ENCODE measurements around the gene ARID1B. TPM values are rescaled to one million over a fixed set of nuclear protein-coding genes. Genes with fewer than 3 reads are reported as not detected.

The ARID1B gene
- total and polyA plus RNA-seq, 2 of the 4 experiments (the other 2 are of a cell fraction), result 14.5 to 20.1 TPM

DNA sequence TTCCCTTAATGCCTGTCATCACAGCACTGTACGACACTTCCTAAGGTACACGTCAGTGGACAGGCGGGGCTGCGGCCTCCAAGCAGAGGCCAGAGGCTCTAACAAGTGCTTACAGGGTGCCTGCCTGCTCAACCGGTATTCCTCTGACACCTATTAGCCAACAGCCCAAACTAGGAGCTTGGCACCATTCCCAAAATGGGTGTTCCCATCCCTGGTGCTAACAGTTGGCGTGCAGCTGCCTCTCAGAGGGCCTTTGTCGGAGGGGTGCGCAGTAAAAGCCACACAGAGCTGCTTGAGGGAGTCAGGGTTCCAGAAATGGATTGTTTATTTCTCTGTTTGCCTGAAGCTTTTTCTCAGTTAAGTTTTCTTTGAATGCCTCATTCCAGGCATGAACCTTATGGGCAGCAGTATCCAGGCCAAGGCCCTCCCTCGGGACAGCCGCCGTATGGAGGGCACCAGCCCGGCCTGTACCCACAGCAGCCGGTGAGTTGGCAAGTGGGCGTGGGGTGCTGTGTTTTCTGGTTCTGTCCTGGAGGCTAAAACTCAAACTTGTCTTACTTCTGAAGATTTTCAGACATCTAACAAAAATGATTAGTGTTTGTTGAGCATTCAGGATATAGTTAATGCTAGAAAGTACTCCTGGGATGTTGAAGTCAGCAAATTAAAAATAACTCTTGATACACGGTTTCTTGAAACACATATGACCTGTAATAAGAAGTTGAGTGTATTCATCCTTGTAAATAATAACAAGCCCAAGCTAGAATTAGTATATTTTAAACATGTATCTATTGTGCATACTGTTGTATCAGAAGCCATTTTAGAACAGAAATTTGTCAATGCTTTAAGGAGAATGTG is 421.5 kb downstream of the ARID1B start:
- Histone ChIP-seq H2BK5ac (ENCODE audit: low read depth, low read length, poor library complexity, severe bottlenecking) (no peak overlapping the region), H3K27me3 (ENCODE audit: control insufficient read depth, insufficient read depth, low read length) (no peaks in the 10 kb centered on the region), H3K27ac (ENCODE audit: insufficient read depth, low read length) (no peak overlapping the region), H2BK120ac (ENCODE audit: low read depth, low read length) (no peak overlapping the region), H3K36me3 (ENCODE audit: control insufficient read depth, insufficient read depth, low read length) (peaks cover 46% of the 10 kb centered on the region), H3K23ac (ENCODE audit: low read depth, low read length) (no peak overlapping the region), H3K4me2 (ENCODE audit: low read depth, low read length) (no peak overlapping the region), H2BK20ac (ENCODE audit: low read depth, low read length) (no peak overlapping the region), H4K8ac (ENCODE audit: low read depth in 2 of 2, low read length in 2 of 2) (no peak overlapping the region), H3K9me1 (ENCODE audit: insufficient read depth, low read length) (peaks cover 13% of the 10 kb centered on the region), H3K4me3 (ENCODE audit: insufficient read depth, low read depth, low read length) (no peak overlapping the region), H2AK9ac (replicated peaks; ENCODE audit: low read depth, low read length, poor library complexity) (no peak overlapping the region), H3K9me3 (ENCODE audit: control insufficient read depth, insufficient read depth, low read length) (no peaks in the 10 kb centered on the region), H4K5ac (ENCODE audit: low read depth, low read length) (no peak overlapping the region), H3K4ac (ENCODE audit: low read depth, low read length) (no peak overlapping the region), H3K18ac (ENCODE audit: low read depth, low read length) (no peak overlapping the region), H2BK15ac (ENCODE audit: low read depth, low read length) (no peak overlapping the region), H4K20me1 (ENCODE audit: insufficient read depth, low read length) (no peaks in the 10 kb centered on the region), H3K79me1 (ENCODE audit: low read depth in 1 of 2, low read length in 2 of 2) (peaks cover 3 to 8% of the 10 kb centered on the region in 2 experiments), H3K4me1 (ENCODE audit: control insufficient read depth, insufficient read depth, low read length) (0 out of 2 replicates have a peak, but pooled peaks cover 1% of the 10 kb centered on the region), H3K14ac (replicated peaks; ENCODE audit: low read depth, low read length) (no peak overlapping the region), H3K9ac (ENCODE audit: low read depth, low read length) (no peak overlapping the region), H2AK5ac (ENCODE audit: low read depth, low read length) (no peak overlapping the region), H3K56ac (ENCODE audit: extremely low read depth, insufficient read depth, low read length) (no peak overlapping the region), H4K91ac (ENCODE audit: insufficient read depth, low read depth, low read length) (no peak overlapping the region), H2AFZ (replicated peaks; ENCODE audit: low read length, poor library complexity) (no peak overlapping the region)
- POLR2A ChIA-PET (ENCODE audit: unreplicated experiment), result no interaction called here
- dilution Hi-C loops (cut with HindIII; ENCODE audit: low sequenced_read_pairs, unreplicated experiment), result no loop called here
- intact Hi-C loops (cut with micrococcal nuclease), result no loop called here
- in situ Hi-C loops (cut with MboI; ENCODE audit: low sequenced_read_pairs), result loop anchor here (25.0 kb wide), 1 partner anchor 1861 kb away; no protein-coding TSS in a partner anchor
- DNase-seq (peak; percentile 13), ATAC-seq (ENCODE audit: low read depth) (peak; percentile 27)
- 65% methylated on average over 4 of the region's 15 CpGs; no CpG with 5 or more reads in 1 of the 2 experiments for WGBS, 2 experiments (ENCODE audit: extremely low coverage in 2 of 2, insufficient read length in 1 of 2)
- TF ChIP-seq, protein P1, sequence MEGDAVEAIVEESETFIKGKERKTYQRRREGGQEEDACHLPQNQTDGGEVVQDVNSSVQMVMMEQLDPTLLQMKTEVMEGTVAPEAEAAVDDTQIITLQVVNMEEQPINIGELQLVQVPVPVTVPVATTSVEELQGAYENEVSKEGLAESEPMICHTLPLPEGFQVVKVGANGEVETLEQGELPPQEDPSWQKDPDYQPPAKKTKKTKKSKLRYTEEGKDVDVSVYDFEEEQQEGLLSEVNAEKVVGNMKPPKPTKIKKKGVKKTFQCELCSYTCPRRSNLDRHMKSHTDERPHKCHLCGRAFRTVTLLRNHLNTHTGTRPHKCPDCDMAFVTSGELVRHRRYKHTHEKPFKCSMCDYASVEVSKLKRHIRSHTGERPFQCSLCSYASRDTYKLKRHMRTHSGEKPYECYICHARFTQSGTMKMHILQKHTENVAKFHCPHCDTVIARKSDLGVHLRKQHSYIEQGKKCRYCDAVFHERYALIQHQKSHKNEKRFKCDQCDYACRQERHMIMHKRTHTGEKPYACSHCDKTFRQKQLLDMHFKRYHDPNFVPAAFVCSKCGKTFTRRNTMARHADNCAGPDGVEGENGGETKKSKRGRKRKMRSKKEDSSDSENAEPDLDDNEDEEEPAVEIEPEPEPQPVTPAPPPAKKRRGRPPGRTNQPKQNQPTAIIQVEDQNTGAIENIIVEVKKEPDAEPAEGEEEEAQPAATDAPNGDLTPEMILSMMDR (conservative IDR thresholded peaks at IDR 0.05; ENCODE audit: low read depth, low read length), result no peak
- TF ChIP-seq FOS (IDR thresholded peaks at IDR 0.05; ENCODE audit: low read depth, low read length) (no peak), MXI1 (IDR thresholded peaks at IDR 0.05; ENCODE audit: borderline replicate concordance, low read depth, low read length) (no peak), BHLHE40 (IDR thresholded peaks at IDR 0.05; ENCODE audit: low read depth, low read length) (no peak), SMC3 (IDR thresholded peaks at IDR 0.05; ENCODE audit: low read depth, low read length) (no peak)
- TF ChIP-seq, protein P2, sequence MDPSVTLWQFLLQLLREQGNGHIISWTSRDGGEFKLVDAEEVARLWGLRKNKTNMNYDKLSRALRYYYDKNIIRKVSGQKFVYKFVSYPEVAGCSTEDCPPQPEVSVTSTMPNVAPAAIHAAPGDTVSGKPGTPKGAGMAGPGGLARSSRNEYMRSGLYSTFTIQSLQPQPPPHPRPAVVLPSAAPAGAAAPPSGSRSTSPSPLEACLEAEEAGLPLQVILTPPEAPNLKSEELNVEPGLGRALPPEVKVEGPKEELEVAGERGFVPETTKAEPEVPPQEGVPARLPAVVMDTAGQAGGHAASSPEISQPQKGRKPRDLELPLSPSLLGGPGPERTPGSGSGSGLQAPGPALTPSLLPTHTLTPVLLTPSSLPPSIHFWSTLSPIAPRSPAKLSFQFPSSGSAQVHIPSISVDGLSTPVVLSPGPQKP (IDR thresholded peaks at IDR 0.05; ENCODE audit: borderline replicate concordance, low read depth, low read length), result no peak
- BruUV-seq (replicated peaks), result no TSS peak
- CTCF ChIA-PET, result no interaction called here

All from IMR-90 (cell line).